HCT116 (cell line): Measurements from ENCODE around the gene FGD4. TPM values are rescaled to one million over a fixed set of nuclear protein-coding genes. Genes with fewer than 3 reads are reported as not detected.

ENCODE experiments used
- ATAC-seq: fragments of 200-7000 bp; cut with Tn5 transposase; 2 replicates; pipeline ENCODE4 v1.9.1; 2020; ENCODE audit warnings: mild to moderate bottlenecking, moderate library complexity
- BruUV-seq: library from RNA; stranded (reverse); fragments of 400-500 nt; replicated peaks from 2 replicates; lab custom pipeline; 2021; lab: Mats Ljungman, UMichigan
- CTCF ChIA-PET: fragments of 300-600 bp; sonication (Branson Sonifier 250); formaldehyde crosslinking; loops from one replicate; lab custom pipeline; 2021; ENCODE audit warnings: antibody characterized with exemption; lab: Charles Lee
- POLR2A ChIA-PET: fragments of 300-600, 350-600 bp; sonication (Branson Sonifier 250); formaldehyde crosslinking; loops from one replicate; lab custom pipeline; 2021; ENCODE audit warnings: antibody characterized with exemption; lab: Charles Lee
- RAD21 ChIA-PET, 2 experiments: fragments of 300-600 bp; sonication (Branson Sonifier 250); formaldehyde crosslinking; loops; one replicate each; lab custom pipeline; 2023; ENCODE audit warnings: low total read pairs in 2 of 2; ENCODE audit not compliant: uncharacterized antibody in 2 of 2, unreplicated experiment in 2 of 2, low non-redundant PET in 1 of 2; lab: Charles Lee
- DNase-seq: peaks from one replicate; pipeline ENCODE4 v3.0.0-alpha.2; 2010; ENCODE audit warnings: low read depth, low spot score
- H2AFZ ChIP-seq: fragments of 200-600 bp; shearing (Covaris generic), sonication (generic); 2 replicates; pipeline ENCODE4 v1.6.1; 2017; ENCODE audit warnings: low read depth, mixed run types, mixed read lengths, antibody characterized with exemption, low read length; ENCODE audit not compliant: poor library complexity, severe bottlenecking
- H3K27ac ChIP-seq: 2 replicates; pipeline ENCODE4 v1.5.1; 2012; ENCODE audit warnings: low read depth, low read length
- H3K27me3 ChIP-seq: fragments of 200-600 bp; sonication (generic); 2 replicates; pipeline ENCODE4 v1.6.1; 2016; ENCODE audit warnings: mixed run types, low read length, mixed read lengths; ENCODE audit not compliant: insufficient read depth
- H3K36me3 ChIP-seq, 2 experiments: fragments of 200-500 bp in 1 of 2; fragments of 200-600 bp in 1 of 2; sonication (Bioruptor generic) in 1 of 2; sonication (generic) in 1 of 2; 2 replicates each; pipeline versions ENCODE4 v1.5.1 to v1.6.1; 2014 to 2016; ENCODE audit warnings: low read length in 2 of 2, inconsistent platforms in 1 of 2, mixed read lengths in 1 of 2, mixed run types in 1 of 2; ENCODE audit not compliant: insufficient read depth in 2 of 2, control insufficient read depth in 1 of 2
- H3K4me1 ChIP-seq, 2 experiments: fragments of 200-600 bp in 1 of 2; sonication (generic) in 1 of 2; 2 replicates each; pipeline versions ENCODE4 v1.5.1 to v1.6.1; 2012 to 2017; ENCODE audit warnings: low read length in 2 of 2, inconsistent platforms in 1 of 2, mild to moderate bottlenecking in 1 of 2, mixed read lengths in 1 of 2, mixed run types in 1 of 2, moderate library complexity in 1 of 2; ENCODE audit not compliant: insufficient read depth in 2 of 2, control insufficient read depth in 1 of 2
- H3K4me2 ChIP-seq: fragments of 200-600 bp; sonication (generic); 2 replicates; pipeline ENCODE4 v1.6.1; 2017; ENCODE audit warnings: mixed run types, low read length, mixed read lengths
- H3K4me3 ChIP-seq, 2 experiments: fragments of 200-600 bp in 1 of 2; sonication (generic) in 1 of 2; replicated peaks in 1 of 2; 2 replicates each; pipeline ENCODE4 v1.5.1; 2011 to 2016; ENCODE audit warnings: low read length in 2 of 2, control low read depth in 1 of 2, low read depth in 1 of 2, mild to moderate bottlenecking in 1 of 2, mixed read lengths in 1 of 2, mixed run types in 1 of 2
- H3K79me2 ChIP-seq: fragments of 200-600 bp; sonication (generic); 2 replicates; pipeline ENCODE4 v1.6.1; 2017; ENCODE audit warnings: mild to moderate bottlenecking, mixed run types, low read length, moderate library complexity, mixed read lengths; ENCODE audit not compliant: insufficient read depth
- H3K9ac ChIP-seq: fragments of 200-600 bp; sonication (generic); 2 replicates; pipeline ENCODE4 v1.6.1; 2016; ENCODE audit warnings: low read length, mixed read lengths
- H3K9me2 ChIP-seq: fragments of 200-600 bp; sonication (generic), shearing (Covaris generic); 2 replicates; pipeline ENCODE4 v1.6.1; 2017; ENCODE audit warnings: mixed run types, mild to moderate bottlenecking, moderate library complexity; ENCODE audit not compliant: insufficient read depth
- H3K9me3 ChIP-seq, 2 experiments: fragments of 200-500 bp in 1 of 2; fragments of 200-600 bp in 1 of 2; sonication (Bioruptor generic) in 1 of 2; sonication (generic) in 1 of 2; 2 replicates each; pipeline ENCODE4 v1.6.1; 2014 to 2017; ENCODE audit warnings: low read length in 2 of 2, mixed read lengths in 2 of 2, inconsistent platforms in 1 of 2, low read depth in 1 of 2, mild to moderate bottlenecking in 1 of 2, mixed run types in 1 of 2, moderate library complexity in 1 of 2; ENCODE audit not compliant: control insufficient read depth in 1 of 2, insufficient read depth in 1 of 2
- H4K20me1 ChIP-seq: fragments of 200-600 bp; sonication (generic), shearing (Covaris generic); 2 replicates; pipeline ENCODE4 v1.6.1; 2017; ENCODE audit warnings: mixed run types, mild to moderate bottlenecking, moderate library complexity; ENCODE audit not compliant: insufficient read depth
- EGR1 ChIP-seq: IDR thresholded peaks from 2 replicates; pipeline ENCODE4 v1.6.1; 2012; ENCODE audit warnings: low read depth
- ELF1 ChIP-seq: IDR thresholded peaks from 2 replicates; pipeline ENCODE4 v1.6.1; 2012; ENCODE audit warnings: low read depth, borderline replicate concordance
- EZH2 ChIP-seq: fragments of 200-600 bp; sonication (generic); IDR thresholded peaks from 2 replicates; pipeline ENCODE4 v1.6.1; 2017; ENCODE audit warnings: antibody characterized with exemption, mixed run types
- EZH2phosphoT487 ChIP-seq: fragments of 200-600 bp; IDR thresholded peaks from 2 replicates; pipeline ENCODE4 v1.6.1; 2018; ENCODE audit warnings: antibody characterized with exemption, borderline replicate concordance
- JUND ChIP-seq: IDR thresholded peaks from 2 replicates; pipeline ENCODE4 v1.6.1; 2012
- POLR2A ChIP-seq: IDR thresholded peaks from 2 replicates; pipeline ENCODE4 v1.7.0; 2011; ENCODE audit warnings: borderline replicate concordance; ENCODE audit not compliant: insufficient read depth, insufficient read length; ENCODE audit errors: extremely low read depth
- POLR2AphosphoS5 ChIP-seq: IDR thresholded peaks from 2 replicates; pipeline ENCODE4 v1.6.1; 2011; ENCODE audit warnings: mild to moderate bottlenecking, low read depth, low read length, moderate library complexity
- RAD21 ChIP-seq: IDR thresholded peaks from 2 replicates; pipeline ENCODE4 v1.6.1; 2012; ENCODE audit warnings: low read depth, mild to moderate bottlenecking
- SIN3A ChIP-seq: IDR thresholded peaks from 2 replicates; pipeline ENCODE4 v1.6.1; 2012; ENCODE audit warnings: low read depth
- SRF ChIP-seq: IDR thresholded peaks from 2 replicates; pipeline ENCODE4 v1.6.1; 2012; ENCODE audit warnings: low read depth
- TCF7L2 ChIP-seq: IDR thresholded peaks from 2 replicates; pipeline ENCODE4 v1.7.0; 2011; ENCODE audit warnings: borderline replicate concordance, inconsistent platforms; ENCODE audit not compliant: insufficient read depth, insufficient read length; ENCODE audit errors: extremely low read depth
- YY1 ChIP-seq: IDR thresholded peaks from 2 replicates; pipeline ENCODE4 v1.6.1; 2011; ENCODE audit warnings: low read length, low read depth, moderate library complexity, mild to moderate bottlenecking; ENCODE audit not compliant: insufficient replicate concordance; ENCODE audit errors: extremely low read depth
- ZFX ChIP-seq: fragments of 450-650 bp; IDR thresholded peaks from 2 replicates; pipeline ENCODE4 v1.6.1; 2017
- ZNF274 ChIP-seq: fragments of 200-500 bp; sonication (Bioruptor generic); IDR thresholded peaks from 2 replicates; pipeline ENCODE4 v1.6.1; 2014; ENCODE audit warnings: mild to moderate bottlenecking, low read depth, low read length, inconsistent platforms
- intact Hi-C: fragments of 100-400 bp; cut with micrococcal nuclease; formaldehyde crosslinking; loops from 2 replicates; pipeline ENCODE4 v1.10.0; 2022
- total RNA-seq: library from RNA; stranded (reverse); gene quantifications from one replicate; pipeline ENCODE4 v1.2.1, GENCODE V29; 2021; ENCODE audit not compliant: unreplicated experiment
- TF ChIP-seq, protein P1 (sequence below), 3 experiments: fragments of 200-600 bp in 1 of 3; sonication (generic) in 1 of 3; IDR thresholded peaks in 2 of 3; conservative IDR thresholded peaks in 1 of 3; 2 replicates each; pipeline ENCODE4 v1.5.1; 2012 to 2017; ENCODE audit warnings: low read depth in 2 of 3, low read length in 2 of 3, antibody characterized with exemption in 1 of 3, borderline replicate concordance in 1 of 3, control low read depth in 1 of 3, mild to moderate bottlenecking in 1 of 3, mixed read lengths in 1 of 3, mixed run types in 1 of 3, moderate library complexity in 1 of 3; ENCODE audit not compliant: insufficient read depth in 1 of 3
- TF ChIP-seq, protein P2 (sequence below): IDR thresholded peaks from 2 replicates; pipeline ENCODE4 v1.6.1; 2011; ENCODE audit warnings: mild to moderate bottlenecking, low read length, moderate library complexity; ENCODE audit not compliant: insufficient replicate concordance; ENCODE audit errors: extremely low read depth
- TF ChIP-seq, protein P3 (sequence below): IDR thresholded peaks from 2 replicates; pipeline ENCODE4 v1.6.1; 2012
- TF ChIP-seq, protein P4 (sequence below): IDR thresholded peaks from 2 replicates; pipeline ENCODE4 v1.6.1; 2012; ENCODE audit warnings: low read depth
- TF ChIP-seq, protein P5 (sequence below): IDR thresholded peaks from 2 replicates; pipeline ENCODE4 v1.6.1; 2012

Gene FGD4
- total RNA-seq, 1 experiment from 2014 or later = 7.7 TPM

DNA sequence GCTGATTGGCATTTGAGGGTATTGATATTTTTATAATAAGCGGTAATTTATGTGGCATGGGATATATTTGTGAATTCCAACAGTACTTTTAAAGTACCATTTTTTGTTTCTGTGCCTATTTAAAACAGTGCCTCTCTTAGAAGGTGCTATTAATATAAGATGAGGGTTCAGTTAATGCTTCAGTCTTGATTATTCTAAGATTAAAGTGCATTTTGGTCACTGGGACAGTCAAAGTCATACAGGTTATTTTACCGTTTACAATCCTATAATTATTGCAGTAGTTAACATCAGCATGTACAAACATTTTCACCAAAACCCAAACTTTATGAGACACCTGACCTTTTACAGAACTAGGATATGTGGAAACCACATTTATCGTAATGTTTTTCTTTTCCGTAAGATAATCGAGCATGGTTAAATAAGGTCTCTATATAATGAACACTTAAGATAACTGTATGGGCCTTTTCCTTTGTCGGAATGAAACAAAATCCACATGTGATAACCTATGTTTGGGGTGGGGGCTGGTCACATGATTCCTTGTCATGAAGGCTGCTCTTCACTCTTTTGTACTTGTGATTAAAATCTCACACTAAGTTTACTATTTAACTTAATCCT, 242.0 kb downstream of the FGD4 start:
- H3K9ac ChIP-seq = no peak overlapping the region
- H3K36me3 ChIP-seq = no peaks in the 10 kb centered on the region
- H3K4me1 ChIP-seq = no peaks in the 10 kb centered on the region
- no peak overlapping the region for H2AFZ ChIP-seq
- ChIA-PET RAD21 (no interaction called here), CTCF (no interaction called here), POLR2A (no interaction called here)
- intact Hi-C loops = no loop called here
- no peak overlapping the region for H3K4me3 ChIP-seq
- no peak overlapping the region for H3K27ac ChIP-seq
- H3K27me3 ChIP-seq = no peaks in the 10 kb centered on the region
- ATAC-seq (no peak), DNase-seq (no peak)
- H3K4me2 ChIP-seq = no peak overlapping the region
- no peaks in the 10 kb centered on the region for H3K9me2 ChIP-seq
- no peaks in the 10 kb centered on the region for H4K20me1 ChIP-seq
- no peaks in the 10 kb centered on the region for H3K79me2 ChIP-seq
- no TSS peak for BruUV-seq
- H3K9me3 ChIP-seq = no peaks in the 10 kb centered on the region
- TF ChIP-seq SIN3A = no peak
- TF ChIP-seq ELF1 = no peak
- TF ChIP-seq, protein P1, sequence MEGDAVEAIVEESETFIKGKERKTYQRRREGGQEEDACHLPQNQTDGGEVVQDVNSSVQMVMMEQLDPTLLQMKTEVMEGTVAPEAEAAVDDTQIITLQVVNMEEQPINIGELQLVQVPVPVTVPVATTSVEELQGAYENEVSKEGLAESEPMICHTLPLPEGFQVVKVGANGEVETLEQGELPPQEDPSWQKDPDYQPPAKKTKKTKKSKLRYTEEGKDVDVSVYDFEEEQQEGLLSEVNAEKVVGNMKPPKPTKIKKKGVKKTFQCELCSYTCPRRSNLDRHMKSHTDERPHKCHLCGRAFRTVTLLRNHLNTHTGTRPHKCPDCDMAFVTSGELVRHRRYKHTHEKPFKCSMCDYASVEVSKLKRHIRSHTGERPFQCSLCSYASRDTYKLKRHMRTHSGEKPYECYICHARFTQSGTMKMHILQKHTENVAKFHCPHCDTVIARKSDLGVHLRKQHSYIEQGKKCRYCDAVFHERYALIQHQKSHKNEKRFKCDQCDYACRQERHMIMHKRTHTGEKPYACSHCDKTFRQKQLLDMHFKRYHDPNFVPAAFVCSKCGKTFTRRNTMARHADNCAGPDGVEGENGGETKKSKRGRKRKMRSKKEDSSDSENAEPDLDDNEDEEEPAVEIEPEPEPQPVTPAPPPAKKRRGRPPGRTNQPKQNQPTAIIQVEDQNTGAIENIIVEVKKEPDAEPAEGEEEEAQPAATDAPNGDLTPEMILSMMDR (IDR thresholded peaks at IDR 0.05 in 2 of 3, conservative IDR thresholded peaks at IDR 0.05 in 1 of 3; ENCODE audit: borderline replicate concordance in 1 of 3, insufficient read depth in 1 of 3, low read depth in 2 of 3, low read length in 2 of 3) = no peak
- TF ChIP-seq, protein P2, sequence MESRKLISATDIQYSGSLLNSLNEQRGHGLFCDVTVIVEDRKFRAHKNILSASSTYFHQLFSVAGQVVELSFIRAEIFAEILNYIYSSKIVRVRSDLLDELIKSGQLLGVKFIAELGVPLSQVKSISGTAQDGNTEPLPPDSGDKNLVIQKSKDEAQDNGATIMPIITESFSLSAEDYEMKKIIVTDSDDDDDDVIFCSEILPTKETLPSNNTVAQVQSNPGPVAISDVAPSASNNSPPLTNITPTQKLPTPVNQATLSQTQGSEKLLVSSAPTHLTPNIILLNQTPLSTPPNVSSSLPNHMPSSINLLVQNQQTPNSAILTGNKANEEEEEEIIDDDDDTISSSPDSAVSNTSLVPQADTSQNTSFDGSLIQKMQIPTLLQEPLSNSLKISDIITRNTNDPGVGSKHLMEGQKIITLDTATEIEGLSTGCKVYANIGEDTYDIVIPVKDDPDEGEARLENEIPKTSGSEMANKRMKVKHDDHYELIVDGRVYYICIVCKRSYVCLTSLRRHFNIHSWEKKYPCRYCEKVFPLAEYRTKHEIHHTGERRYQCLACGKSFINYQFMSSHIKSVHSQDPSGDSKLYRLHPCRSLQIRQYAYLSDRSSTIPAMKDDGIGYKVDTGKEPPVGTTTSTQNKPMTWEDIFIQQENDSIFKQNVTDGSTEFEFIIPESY = no peak
- TF ChIP-seq, protein P3, sequence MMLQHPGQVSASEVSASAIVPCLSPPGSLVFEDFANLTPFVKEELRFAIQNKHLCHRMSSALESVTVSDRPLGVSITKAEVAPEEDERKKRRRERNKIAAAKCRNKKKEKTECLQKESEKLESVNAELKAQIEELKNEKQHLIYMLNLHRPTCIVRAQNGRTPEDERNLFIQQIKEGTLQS = no peak
- no peak for TF ChIP-seq POLR2A
- TF ChIP-seq, protein P4, sequence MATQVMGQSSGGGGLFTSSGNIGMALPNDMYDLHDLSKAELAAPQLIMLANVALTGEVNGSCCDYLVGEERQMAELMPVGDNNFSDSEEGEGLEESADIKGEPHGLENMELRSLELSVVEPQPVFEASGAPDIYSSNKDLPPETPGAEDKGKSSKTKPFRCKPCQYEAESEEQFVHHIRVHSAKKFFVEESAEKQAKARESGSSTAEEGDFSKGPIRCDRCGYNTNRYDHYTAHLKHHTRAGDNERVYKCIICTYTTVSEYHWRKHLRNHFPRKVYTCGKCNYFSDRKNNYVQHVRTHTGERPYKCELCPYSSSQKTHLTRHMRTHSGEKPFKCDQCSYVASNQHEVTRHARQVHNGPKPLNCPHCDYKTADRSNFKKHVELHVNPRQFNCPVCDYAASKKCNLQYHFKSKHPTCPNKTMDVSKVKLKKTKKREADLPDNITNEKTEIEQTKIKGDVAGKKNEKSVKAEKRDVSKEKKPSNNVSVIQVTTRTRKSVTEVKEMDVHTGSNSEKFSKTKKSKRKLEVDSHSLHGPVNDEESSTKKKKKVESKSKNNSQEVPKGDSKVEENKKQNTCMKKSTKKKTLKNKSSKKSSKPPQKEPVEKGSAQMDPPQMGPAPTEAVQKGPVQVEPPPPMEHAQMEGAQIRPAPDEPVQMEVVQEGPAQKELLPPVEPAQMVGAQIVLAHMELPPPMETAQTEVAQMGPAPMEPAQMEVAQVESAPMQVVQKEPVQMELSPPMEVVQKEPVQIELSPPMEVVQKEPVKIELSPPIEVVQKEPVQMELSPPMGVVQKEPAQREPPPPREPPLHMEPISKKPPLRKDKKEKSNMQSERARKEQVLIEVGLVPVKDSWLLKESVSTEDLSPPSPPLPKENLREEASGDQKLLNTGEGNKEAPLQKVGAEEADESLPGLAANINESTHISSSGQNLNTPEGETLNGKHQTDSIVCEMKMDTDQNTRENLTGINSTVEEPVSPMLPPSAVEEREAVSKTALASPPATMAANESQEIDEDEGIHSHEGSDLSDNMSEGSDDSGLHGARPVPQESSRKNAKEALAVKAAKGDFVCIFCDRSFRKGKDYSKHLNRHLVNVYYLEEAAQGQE = no peak
- TF ChIP-seq EZH2 = no peak
- TF ChIP-seq JUND = no peak
- no peak for TF ChIP-seq EGR1
- TF ChIP-seq TCF7L2 = no peak
- TF ChIP-seq, protein P5, sequence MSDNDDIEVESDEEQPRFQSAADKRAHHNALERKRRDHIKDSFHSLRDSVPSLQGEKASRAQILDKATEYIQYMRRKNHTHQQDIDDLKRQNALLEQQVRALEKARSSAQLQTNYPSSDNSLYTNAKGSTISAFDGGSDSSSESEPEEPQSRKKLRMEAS = no peak
- no peak for TF ChIP-seq ZFX
- no peak for TF ChIP-seq RAD21
- no peak for TF ChIP-seq YY1
- no peak for TF ChIP-seq SRF
- no peak for TF ChIP-seq ZNF274
- TF ChIP-seq POLR2AphosphoS5 = no peak
- TF ChIP-seq EZH2phosphoT487 = no peak
- TF ChIP-seq, all 23 proteins: peak for 0
